ENCODE measurements around the gene TEX48. TPM values are rescaled to one million over a fixed set of nuclear protein-coding genes. Genes with fewer than 3 reads are reported as not detected.

Gene TEX48
- total RNA-seq, 1 experiment from 2014 or later: not detected

GRCh38 chr9:114695948-114696347 lies 14.0 kb upstream of the TEX48 start:
- no peaks in the 10 kb centered on the region for H3K36me3 Mint-ChIP-seq (ENCODE audit: insufficient read depth, unreplicated experiment)
- Histone ChIP-seq H3K36me3 (ENCODE audit: control insufficient read depth, insufficient read depth, low read length) (no peaks in the 10 kb centered on the region), H3K9me3 (no peaks in the 10 kb centered on the region), H3K27me3 (replicated peaks; ENCODE audit: control insufficient read depth, insufficient read depth, low read length) (no peaks in the 10 kb centered on the region), H3K4me3 (ENCODE audit: low read depth, low read length) (no peak overlapping the region), H3K4me1 (no peaks in the 10 kb centered on the region)
- no TSS peak for BruUV-seq (replicated peaks)
- no peaks in the 10 kb centered on the region for H3K4me1 Mint-ChIP-seq (ENCODE audit: low read depth, unreplicated experiment)
- DNase-seq: no peak
- TF ChIP-seq CTCF (IDR thresholded peaks at IDR 0.05; ENCODE audit: insufficient read depth in 1 of 2, low read depth in 1 of 2, low read length in 1 of 2, severe bottlenecking in 1 of 2, unreplicated experiment in 1 of 2): no peak
- H3K27me3 Mint-ChIP-seq (ENCODE audit: insufficient read depth, unreplicated experiment): peaks cover 4% of the 10 kb centered on the region
- H3K9me3 Mint-ChIP-seq (ENCODE audit: unreplicated experiment): no peaks in the 10 kb centered on the region
- ChIA-PET CTCF (no interaction called here), POLR2A (no interaction called here)
- H3K27ac Mint-ChIP-seq (ENCODE audit: unreplicated experiment): no peak overlapping the region
- no peak overlapping the region for H3K4me3 Mint-ChIP-seq (ENCODE audit: unreplicated experiment)
- intact Hi-C loops (cut with micrococcal nuclease; ENCODE audit: unreplicated experiment): no loop called here

- intact Hi-C loops (cut with micrococcal nuclease; ENCODE audit: unreplicated experiment): no loop called here
- Histone ChIP-seq H3K9me3 (no peaks in the 10 kb centered on the region), H3K27me3 (replicated peaks; ENCODE audit: control insufficient read depth, insufficient read depth, low read length) (no peaks in the 10 kb centered on the region), H3K4me3 (ENCODE audit: low read depth, low read length) (no peak overlapping the region), H3K36me3 (ENCODE audit: control insufficient read depth, insufficient read depth, low read length) (no peaks in the 10 kb centered on the region), H3K4me1 (no peaks in the 10 kb centered on the region)
- DNase-seq: no peak
- H3K27ac Mint-ChIP-seq (ENCODE audit: unreplicated experiment): no peak overlapping the region
- no peak overlapping the region for H3K4me3 Mint-ChIP-seq (ENCODE audit: unreplicated experiment)
- no peaks in the 10 kb centered on the region for H3K36me3 Mint-ChIP-seq (ENCODE audit: insufficient read depth, unreplicated experiment)
- TF ChIP-seq CTCF (IDR thresholded peaks at IDR 0.05; ENCODE audit: insufficient read depth in 1 of 2, low read depth in 1 of 2, low read length in 1 of 2, severe bottlenecking in 1 of 2, unreplicated experiment in 1 of 2): no peak
- ChIA-PET POLR2A (no interaction called here), CTCF (interaction anchor here (0.8 kb wide), 1 partner anchor 41 kb away, joined by 4 read pairs; no protein-coding TSS in a partner anchor)
- peaks cover 11% of the 10 kb centered on the region for H3K27me3 Mint-ChIP-seq (ENCODE audit: insufficient read depth, unreplicated experiment)
- no peaks in the 10 kb centered on the region for H3K4me1 Mint-ChIP-seq (ENCODE audit: low read depth, unreplicated experiment)
- no peaks in the 10 kb centered on the region for H3K9me3 Mint-ChIP-seq (ENCODE audit: unreplicated experiment)
- no TSS peak for BruUV-seq (replicated peaks)
Measured at GRCh38 chr9:114694719-114695269, 12.8 kb upstream of the TEX48 start.

GRCh38 chr9:114694146-114694545 lies 12.2 kb upstream of the TEX48 start:
- BruUV-seq (replicated peaks): no TSS peak

More at GRCh38 chr9:114694146-114694545, 12.2 kb upstream of the TEX48 start:
- CTCF ChIA-PET: interaction anchor here (1.0 to 1.1 kb wide), 2 partner anchors 41 to 288 kb away, joined by 3 to 4 read pairs; no protein-coding TSS in a partner anchor
- Histone ChIP-seq H3K27me3 (replicated peaks; ENCODE audit: control insufficient read depth, insufficient read depth, low read length) (no peaks in the 10 kb centered on the region), H3K36me3 (ENCODE audit: control insufficient read depth, insufficient read depth, low read length) (no peaks in the 10 kb centered on the region), H3K4me1 (no peaks in the 10 kb centered on the region), H3K9me3 (no peaks in the 10 kb centered on the region), H3K4me3 (ENCODE audit: low read depth, low read length) (no peak overlapping the region)
- POLR2A ChIA-PET: no interaction called here
- intact Hi-C loops (cut with micrococcal nuclease; ENCODE audit: unreplicated experiment): no loop called here
- Mint-ChIP-seq H3K36me3 (ENCODE audit: insufficient read depth, unreplicated experiment) (no peaks in the 10 kb centered on the region), H3K4me1 (ENCODE audit: low read depth, unreplicated experiment) (no peaks in the 10 kb centered on the region), H3K27me3 (ENCODE audit: insufficient read depth, unreplicated experiment) (peaks cover 11% of the 10 kb centered on the region), H3K4me3 (ENCODE audit: unreplicated experiment) (no peak overlapping the region), H3K27ac (ENCODE audit: unreplicated experiment) (no peak overlapping the region), H3K9me3 (ENCODE audit: unreplicated experiment) (no peaks in the 10 kb centered on the region)
- TF ChIP-seq CTCF (IDR thresholded peaks at IDR 0.05; ENCODE audit: insufficient read depth in 1 of 2, low read depth in 1 of 2, low read length in 1 of 2, severe bottlenecking in 1 of 2, unreplicated experiment in 1 of 2): no peak
- no peak for DNase-seq

All from Caco-2 (cell line).